ENCODE data around the gene NT5C3B. TPM values are rescaled to one million over a fixed set of nuclear protein-coding genes. Genes with fewer than 3 reads are reported as not detected.

Gene NT5C3B
- total RNA-seq, 1 experiment from 2014 or later = 118 TPM

DNA sequence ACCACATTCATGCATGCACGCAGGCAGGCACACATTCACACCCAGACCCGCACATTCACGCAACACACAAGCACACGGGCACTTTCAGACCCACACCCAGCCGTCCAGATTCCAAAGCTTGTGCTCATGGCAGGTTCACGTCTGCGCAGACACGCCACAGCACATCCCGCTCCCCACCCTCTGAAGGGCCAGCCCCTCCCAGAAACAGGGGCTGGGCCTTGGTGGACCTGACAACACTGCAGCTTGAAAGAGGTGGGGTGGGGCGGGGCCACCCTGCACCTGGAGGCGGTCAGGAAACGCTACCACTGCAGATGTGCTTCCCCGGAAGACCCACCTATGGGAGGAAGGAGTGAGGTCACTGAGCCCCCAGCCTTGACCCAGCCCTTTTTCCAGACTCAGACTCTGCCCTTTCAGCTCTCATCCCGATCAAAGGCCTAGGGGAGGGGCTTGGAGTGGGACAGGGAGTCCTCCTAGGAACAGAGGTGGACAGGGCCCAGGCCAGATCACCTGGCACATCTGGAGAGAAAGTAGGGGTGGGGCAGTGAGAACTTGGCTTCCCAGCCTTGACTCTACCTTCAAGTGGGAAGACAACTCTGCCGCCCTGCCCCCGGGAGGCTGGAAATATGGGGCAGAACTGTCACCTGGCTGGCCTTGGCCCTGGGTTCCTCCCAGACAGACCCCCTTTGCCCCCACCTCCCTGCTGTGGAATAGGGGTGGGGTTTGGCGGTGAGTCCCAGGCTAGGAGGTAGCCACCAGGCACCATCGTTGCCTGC is 35.2 kb downstream of the NT5C3B start:
- intact Hi-C loops (cut with micrococcal nuclease; ENCODE audit: unreplicated experiment) (loop anchor here (1.0 to 2.0 kb wide), 2 partner anchors 22 to 62 kb away; no protein-coding TSS in a partner anchor), in situ Hi-C loops (cut with HindIII; ENCODE audit: low pct_unique_long_range_greater_than_20kb, low sequenced_read_pairs) (no loop called here)
- ATAC-seq = peak; percentile 47
- H3K36me3 ChIP-seq (ENCODE audit: control insufficient read depth, insufficient read depth, low read length) = no peaks in the 10 kb centered on the region
- CTCF ChIA-PET = interaction anchor here (0.6 to 2.3 kb wide), 7 partner anchors 12 to 113 kb away, joined by 3 to 14 read pairs (median 6); partner anchors contain the start of gene JUP
- no TSS peak for BruUV-seq (replicated peaks)
- H3K9me3 ChIP-seq (ENCODE audit: control insufficient read depth, insufficient read depth, low read depth, low read length) = no peaks in the 10 kb centered on the region
- H3K27ac ChIP-seq (ENCODE audit: low read length) = peak overlapping the region; percentile 78
- H3K4me1 ChIP-seq (ENCODE audit: control insufficient read depth, insufficient read depth, low read length) = peaks cover 26% of the 10 kb centered on the region
- no peaks in the 10 kb centered on the region for H3K27me3 ChIP-seq (ENCODE audit: control insufficient read depth, insufficient read depth, low read length)
- DNase-seq (ENCODE audit: low read depth, low spot score) = no peak
- no peak overlapping the region for H3K4me3 ChIP-seq (ENCODE audit: low read depth in 2 of 2, low read length in 2 of 2)
- TF ChIP-seq, protein P1, sequence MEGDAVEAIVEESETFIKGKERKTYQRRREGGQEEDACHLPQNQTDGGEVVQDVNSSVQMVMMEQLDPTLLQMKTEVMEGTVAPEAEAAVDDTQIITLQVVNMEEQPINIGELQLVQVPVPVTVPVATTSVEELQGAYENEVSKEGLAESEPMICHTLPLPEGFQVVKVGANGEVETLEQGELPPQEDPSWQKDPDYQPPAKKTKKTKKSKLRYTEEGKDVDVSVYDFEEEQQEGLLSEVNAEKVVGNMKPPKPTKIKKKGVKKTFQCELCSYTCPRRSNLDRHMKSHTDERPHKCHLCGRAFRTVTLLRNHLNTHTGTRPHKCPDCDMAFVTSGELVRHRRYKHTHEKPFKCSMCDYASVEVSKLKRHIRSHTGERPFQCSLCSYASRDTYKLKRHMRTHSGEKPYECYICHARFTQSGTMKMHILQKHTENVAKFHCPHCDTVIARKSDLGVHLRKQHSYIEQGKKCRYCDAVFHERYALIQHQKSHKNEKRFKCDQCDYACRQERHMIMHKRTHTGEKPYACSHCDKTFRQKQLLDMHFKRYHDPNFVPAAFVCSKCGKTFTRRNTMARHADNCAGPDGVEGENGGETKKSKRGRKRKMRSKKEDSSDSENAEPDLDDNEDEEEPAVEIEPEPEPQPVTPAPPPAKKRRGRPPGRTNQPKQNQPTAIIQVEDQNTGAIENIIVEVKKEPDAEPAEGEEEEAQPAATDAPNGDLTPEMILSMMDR (IDR thresholded peaks at IDR 0.05) = no peak
- TF ChIP-seq TCF7L2 (IDR thresholded peaks at IDR 0.05; ENCODE audit: low read depth, low read length) = 0 out of 2 replicates have a peak, but pooled peaks have one; percentile 7
- POLR2A ChIA-PET = interaction anchor here (0.5 to 0.6 kb wide), 2 partner anchors 10 to 12 kb away, joined by 3 to 6 read pairs; no protein-coding TSS in a partner anchor

DNA sequence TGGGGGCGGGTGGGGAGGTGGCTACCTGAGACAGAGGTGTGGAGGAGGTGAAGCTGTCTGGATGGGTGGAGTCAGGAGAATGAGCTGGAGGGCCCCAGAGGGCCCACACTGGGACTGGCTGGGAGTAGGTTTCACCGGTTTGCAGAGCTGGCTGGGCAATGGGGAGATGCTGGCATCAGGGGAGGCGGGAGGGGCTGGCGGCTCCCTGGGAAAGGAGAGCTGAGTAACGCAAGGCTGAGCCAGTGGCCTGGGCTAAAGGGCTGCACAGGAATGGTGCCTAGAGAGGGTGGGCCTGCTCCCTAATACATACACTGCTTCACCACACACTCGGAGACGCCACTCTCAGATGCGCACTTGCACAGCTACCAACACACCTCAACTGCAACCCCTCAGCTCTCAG is 36.7 kb downstream of the NT5C3B start:
- no TSS peak for BruUV-seq (replicated peaks)
- H3K27me3 ChIP-seq (ENCODE audit: control insufficient read depth, insufficient read depth, low read length) = no peaks in the 10 kb centered on the region
- POLR2A ChIA-PET = interaction anchor here (0.6 kb wide), 1 partner anchor 321 kb away, joined by 8 read pairs; no protein-coding TSS in a partner anchor
- DNase-seq (ENCODE audit: low read depth, low spot score) (no peak), ATAC-seq (no peak)
- TF ChIP-seq SIN3A (IDR thresholded peaks at IDR 0.05; ENCODE audit: borderline replicate concordance, insufficient read depth, low read depth, low read length) = no peak
- TF ChIP-seq, protein P2, sequence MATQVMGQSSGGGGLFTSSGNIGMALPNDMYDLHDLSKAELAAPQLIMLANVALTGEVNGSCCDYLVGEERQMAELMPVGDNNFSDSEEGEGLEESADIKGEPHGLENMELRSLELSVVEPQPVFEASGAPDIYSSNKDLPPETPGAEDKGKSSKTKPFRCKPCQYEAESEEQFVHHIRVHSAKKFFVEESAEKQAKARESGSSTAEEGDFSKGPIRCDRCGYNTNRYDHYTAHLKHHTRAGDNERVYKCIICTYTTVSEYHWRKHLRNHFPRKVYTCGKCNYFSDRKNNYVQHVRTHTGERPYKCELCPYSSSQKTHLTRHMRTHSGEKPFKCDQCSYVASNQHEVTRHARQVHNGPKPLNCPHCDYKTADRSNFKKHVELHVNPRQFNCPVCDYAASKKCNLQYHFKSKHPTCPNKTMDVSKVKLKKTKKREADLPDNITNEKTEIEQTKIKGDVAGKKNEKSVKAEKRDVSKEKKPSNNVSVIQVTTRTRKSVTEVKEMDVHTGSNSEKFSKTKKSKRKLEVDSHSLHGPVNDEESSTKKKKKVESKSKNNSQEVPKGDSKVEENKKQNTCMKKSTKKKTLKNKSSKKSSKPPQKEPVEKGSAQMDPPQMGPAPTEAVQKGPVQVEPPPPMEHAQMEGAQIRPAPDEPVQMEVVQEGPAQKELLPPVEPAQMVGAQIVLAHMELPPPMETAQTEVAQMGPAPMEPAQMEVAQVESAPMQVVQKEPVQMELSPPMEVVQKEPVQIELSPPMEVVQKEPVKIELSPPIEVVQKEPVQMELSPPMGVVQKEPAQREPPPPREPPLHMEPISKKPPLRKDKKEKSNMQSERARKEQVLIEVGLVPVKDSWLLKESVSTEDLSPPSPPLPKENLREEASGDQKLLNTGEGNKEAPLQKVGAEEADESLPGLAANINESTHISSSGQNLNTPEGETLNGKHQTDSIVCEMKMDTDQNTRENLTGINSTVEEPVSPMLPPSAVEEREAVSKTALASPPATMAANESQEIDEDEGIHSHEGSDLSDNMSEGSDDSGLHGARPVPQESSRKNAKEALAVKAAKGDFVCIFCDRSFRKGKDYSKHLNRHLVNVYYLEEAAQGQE (IDR thresholded peaks at IDR 0.05; ENCODE audit: insufficient read depth in 1 of 2, low read depth in 2 of 2, low read length in 1 of 2) = no peak
- no peak for TF ChIP-seq TCF7L2 (IDR thresholded peaks at IDR 0.05; ENCODE audit: low read depth, low read length)
- TF ChIP-seq POLR2AphosphoS5 (IDR thresholded peaks at IDR 0.05; ENCODE audit: low read depth, low read length) = no peak
- TF ChIP-seq, protein P1 (IDR thresholded peaks at IDR 0.05) = no peak
- H3K4me3 ChIP-seq (ENCODE audit: low read depth in 2 of 2, low read length in 2 of 2) = no peak overlapping the region
- CTCF ChIA-PET = interaction anchor here (0.6 to 2.2 kb wide), 4 partner anchors 13 to 1600 kb away, joined by 4 to 9 read pairs (median 5); partner anchors contain the start of gene JUP
- intact Hi-C loops (cut with micrococcal nuclease; ENCODE audit: unreplicated experiment) = no loop called here
- no peaks in the 10 kb centered on the region for H3K36me3 ChIP-seq (ENCODE audit: control insufficient read depth, insufficient read depth, low read length)
- peak overlapping the region; percentile 21; the same call in 1 of the 2 replicates for H3K27ac ChIP-seq (ENCODE audit: low read length)
- H3K9me3 ChIP-seq (ENCODE audit: control insufficient read depth, insufficient read depth, low read depth, low read length) = no peaks in the 10 kb centered on the region
- H3K4me1 ChIP-seq (ENCODE audit: control insufficient read depth, insufficient read depth, low read length) = peaks cover 39% of the 10 kb centered on the region
- in situ Hi-C loops (cut with HindIII; ENCODE audit: low pct_unique_long_range_greater_than_20kb, low sequenced_read_pairs) = no loop called here
